HCT116 (cell line): Measurements from ENCODE around the gene CUEDC1. TPM values are rescaled to one million over a fixed set of nuclear protein-coding genes. Genes with fewer than 3 reads are reported as not detected.

Experiments
- ATAC-seq: fragments of 200-7000 bp; cut with Tn5 transposase; 2 replicates; pipeline ENCODE4 v1.9.1; 2020; ENCODE audit warnings: mild to moderate bottlenecking, moderate library complexity
- BruUV-seq: library from RNA; stranded (reverse); fragments of 400-500 nt; replicated peaks from 2 replicates; lab custom pipeline; 2021; lab: Mats Ljungman, UMichigan
- CTCF ChIA-PET: fragments of 300-600 bp; sonication (Branson Sonifier 250); formaldehyde crosslinking; loops from one replicate; lab custom pipeline; 2021; ENCODE audit warnings: antibody characterized with exemption; lab: Charles Lee
- POLR2A ChIA-PET: fragments of 300-600, 350-600 bp; sonication (Branson Sonifier 250); formaldehyde crosslinking; loops from one replicate; lab custom pipeline; 2021; ENCODE audit warnings: antibody characterized with exemption; lab: Charles Lee
- RAD21 ChIA-PET, 2 experiments: fragments of 300-600 bp; sonication (Branson Sonifier 250); formaldehyde crosslinking; loops; one replicate each; lab custom pipeline; 2023; ENCODE audit warnings: low total read pairs in 2 of 2; ENCODE audit not compliant: uncharacterized antibody in 2 of 2, unreplicated experiment in 2 of 2, low non-redundant PET in 1 of 2; lab: Charles Lee
- DNase-seq: peaks from one replicate; pipeline ENCODE4 v3.0.0-alpha.2; 2010; ENCODE audit warnings: low read depth, low spot score
- H2AFZ ChIP-seq: fragments of 200-600 bp; shearing (Covaris generic), sonication (generic); 2 replicates; pipeline ENCODE4 v1.6.1; 2017; ENCODE audit warnings: low read depth, mixed run types, mixed read lengths, antibody characterized with exemption, low read length; ENCODE audit not compliant: poor library complexity, severe bottlenecking
- H3K27ac ChIP-seq: 2 replicates; pipeline ENCODE4 v1.5.1; 2012; ENCODE audit warnings: low read depth, low read length
- H3K27me3 ChIP-seq: fragments of 200-600 bp; sonication (generic); 2 replicates; pipeline ENCODE4 v1.6.1; 2016; ENCODE audit warnings: mixed run types, low read length, mixed read lengths; ENCODE audit not compliant: insufficient read depth
- H3K36me3 ChIP-seq, 2 experiments: fragments of 200-500 bp in 1 of 2; fragments of 200-600 bp in 1 of 2; sonication (Bioruptor generic) in 1 of 2; sonication (generic) in 1 of 2; 2 replicates each; pipeline versions ENCODE4 v1.5.1 to v1.6.1; 2014 to 2016; ENCODE audit warnings: low read length in 2 of 2, inconsistent platforms in 1 of 2, mixed read lengths in 1 of 2, mixed run types in 1 of 2; ENCODE audit not compliant: insufficient read depth in 2 of 2, control insufficient read depth in 1 of 2
- H3K4me1 ChIP-seq, 2 experiments: fragments of 200-600 bp in 1 of 2; sonication (generic) in 1 of 2; 2 replicates each; pipeline versions ENCODE4 v1.5.1 to v1.6.1; 2012 to 2017; ENCODE audit warnings: low read length in 2 of 2, inconsistent platforms in 1 of 2, mild to moderate bottlenecking in 1 of 2, mixed read lengths in 1 of 2, mixed run types in 1 of 2, moderate library complexity in 1 of 2; ENCODE audit not compliant: insufficient read depth in 2 of 2, control insufficient read depth in 1 of 2
- H3K4me2 ChIP-seq: fragments of 200-600 bp; sonication (generic); 2 replicates; pipeline ENCODE4 v1.6.1; 2017; ENCODE audit warnings: mixed run types, low read length, mixed read lengths
- H3K4me3 ChIP-seq, 2 experiments: fragments of 200-600 bp in 1 of 2; sonication (generic) in 1 of 2; replicated peaks in 1 of 2; 2 replicates each; pipeline ENCODE4 v1.5.1; 2011 to 2016; ENCODE audit warnings: low read length in 2 of 2, control low read depth in 1 of 2, low read depth in 1 of 2, mild to moderate bottlenecking in 1 of 2, mixed read lengths in 1 of 2, mixed run types in 1 of 2
- H3K79me2 ChIP-seq: fragments of 200-600 bp; sonication (generic); 2 replicates; pipeline ENCODE4 v1.6.1; 2017; ENCODE audit warnings: mild to moderate bottlenecking, mixed run types, low read length, moderate library complexity, mixed read lengths; ENCODE audit not compliant: insufficient read depth
- H3K9ac ChIP-seq: fragments of 200-600 bp; sonication (generic); 2 replicates; pipeline ENCODE4 v1.6.1; 2016; ENCODE audit warnings: low read length, mixed read lengths
- H3K9me2 ChIP-seq: fragments of 200-600 bp; sonication (generic), shearing (Covaris generic); 2 replicates; pipeline ENCODE4 v1.6.1; 2017; ENCODE audit warnings: mixed run types, mild to moderate bottlenecking, moderate library complexity; ENCODE audit not compliant: insufficient read depth
- H3K9me3 ChIP-seq, 2 experiments: fragments of 200-500 bp in 1 of 2; fragments of 200-600 bp in 1 of 2; sonication (Bioruptor generic) in 1 of 2; sonication (generic) in 1 of 2; 2 replicates each; pipeline ENCODE4 v1.6.1; 2014 to 2017; ENCODE audit warnings: low read length in 2 of 2, mixed read lengths in 2 of 2, inconsistent platforms in 1 of 2, low read depth in 1 of 2, mild to moderate bottlenecking in 1 of 2, mixed run types in 1 of 2, moderate library complexity in 1 of 2; ENCODE audit not compliant: control insufficient read depth in 1 of 2, insufficient read depth in 1 of 2
- H4K20me1 ChIP-seq: fragments of 200-600 bp; sonication (generic), shearing (Covaris generic); 2 replicates; pipeline ENCODE4 v1.6.1; 2017; ENCODE audit warnings: mixed run types, mild to moderate bottlenecking, moderate library complexity; ENCODE audit not compliant: insufficient read depth
- CBX3 ChIP-seq: IDR thresholded peaks from 2 replicates; pipeline ENCODE4 v1.6.1; 2012; ENCODE audit warnings: low read depth
- CEBPB ChIP-seq: IDR thresholded peaks from 2 replicates; pipeline ENCODE4 v1.6.1; 2012; ENCODE audit warnings: low read depth
- EGR1 ChIP-seq: IDR thresholded peaks from 2 replicates; pipeline ENCODE4 v1.6.1; 2012; ENCODE audit warnings: low read depth
- ELF1 ChIP-seq: IDR thresholded peaks from 2 replicates; pipeline ENCODE4 v1.6.1; 2012; ENCODE audit warnings: low read depth, borderline replicate concordance
- EZH2 ChIP-seq: fragments of 200-600 bp; sonication (generic); IDR thresholded peaks from 2 replicates; pipeline ENCODE4 v1.6.1; 2017; ENCODE audit warnings: antibody characterized with exemption, mixed run types
- EZH2phosphoT487 ChIP-seq: fragments of 200-600 bp; IDR thresholded peaks from 2 replicates; pipeline ENCODE4 v1.6.1; 2018; ENCODE audit warnings: antibody characterized with exemption, borderline replicate concordance
- FOSL1 ChIP-seq: IDR thresholded peaks from 2 replicates; pipeline ENCODE4 v1.6.1; 2012; ENCODE audit warnings: low read depth
- POLR2AphosphoS5 ChIP-seq: IDR thresholded peaks from 2 replicates; pipeline ENCODE4 v1.6.1; 2011; ENCODE audit warnings: mild to moderate bottlenecking, low read depth, low read length, moderate library complexity
- SIN3A ChIP-seq: IDR thresholded peaks from 2 replicates; pipeline ENCODE4 v1.6.1; 2012; ENCODE audit warnings: low read depth
- SP1 ChIP-seq: IDR thresholded peaks from 2 replicates; pipeline ENCODE4 v1.6.1; 2012; ENCODE audit warnings: low read depth
- TCF7L2 ChIP-seq: IDR thresholded peaks from 2 replicates; pipeline ENCODE4 v1.7.0; 2011; ENCODE audit warnings: borderline replicate concordance, inconsistent platforms; ENCODE audit not compliant: insufficient read depth, insufficient read length; ENCODE audit errors: extremely low read depth
- YY1 ChIP-seq: IDR thresholded peaks from 2 replicates; pipeline ENCODE4 v1.6.1; 2011; ENCODE audit warnings: low read length, low read depth, moderate library complexity, mild to moderate bottlenecking; ENCODE audit not compliant: insufficient replicate concordance; ENCODE audit errors: extremely low read depth
- ZFX ChIP-seq: fragments of 450-650 bp; IDR thresholded peaks from 2 replicates; pipeline ENCODE4 v1.6.1; 2017
- ZNF274 ChIP-seq: fragments of 200-500 bp; sonication (Bioruptor generic); IDR thresholded peaks from 2 replicates; pipeline ENCODE4 v1.6.1; 2014; ENCODE audit warnings: mild to moderate bottlenecking, low read depth, low read length, inconsistent platforms
- intact Hi-C: fragments of 100-400 bp; cut with micrococcal nuclease; formaldehyde crosslinking; loops from 2 replicates; pipeline ENCODE4 v1.10.0; 2022
- total RNA-seq: library from RNA; stranded (reverse); gene quantifications from one replicate; pipeline ENCODE4 v1.2.1, GENCODE V29; 2021; ENCODE audit not compliant: unreplicated experiment
- TF ChIP-seq, protein P1 (sequence below): IDR thresholded peaks from 2 replicates; pipeline ENCODE4 v1.6.1; 2012; ENCODE audit warnings: low read depth
- TF ChIP-seq, protein P2 (sequence below): IDR thresholded peaks from 2 replicates; pipeline ENCODE4 v1.6.1; 2012

The CUEDC1 gene
- total RNA-seq, 1 experiment from 2014 or later: 60.2 TPM

DNA sequence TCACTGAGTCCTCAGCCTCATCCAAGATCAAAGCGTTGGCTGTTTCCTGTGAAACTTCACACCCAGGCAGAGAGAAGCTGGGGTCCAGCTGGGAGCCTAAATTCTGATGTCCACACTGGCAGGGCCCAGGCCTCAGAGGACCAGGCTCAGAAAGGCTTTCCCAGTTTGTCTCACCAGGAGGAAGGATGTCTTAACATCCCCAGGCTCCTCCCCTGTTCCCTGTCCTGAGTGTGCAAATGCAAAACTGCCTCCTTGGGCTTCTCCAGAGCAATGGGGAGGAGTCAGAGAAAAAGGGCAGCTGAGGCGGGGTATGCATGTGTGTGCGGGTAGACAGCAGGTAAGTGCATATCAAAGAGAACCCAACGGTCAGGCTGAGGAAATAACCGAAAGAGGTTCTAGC is 45.7 kb downstream of the CUEDC1 start:
- TF ChIP-seq TCF7L2 (peak; percentile 37), YY1 (no peak)
- peaks cover 0 to 4% of the 10 kb centered on the region in 2 experiments; a peak in 1 of 4 replicates for H3K36me3 ChIP-seq
- H3K4me3 ChIP-seq: no peak overlapping the region
- ATAC-seq (no peak), DNase-seq (no peak)
- H3K79me2 ChIP-seq: peaks cover 48% of the 10 kb centered on the region
- H3K27me3 ChIP-seq: no peaks in the 10 kb centered on the region
- intact Hi-C loops: no loop called here
- no peak overlapping the region for H3K9ac ChIP-seq
- H3K9me2 ChIP-seq: no peaks in the 10 kb centered on the region
- no peaks in the 10 kb centered on the region for H3K9me3 ChIP-seq
- no peak overlapping the region for H3K4me2 ChIP-seq
- H3K27ac ChIP-seq: no peak overlapping the region
- no peak overlapping the region for H2AFZ ChIP-seq
- ChIA-PET POLR2A (interaction anchor here (1.4 kb wide), 1 partner anchor 10 kb away, joined by 3 read pairs; no protein-coding TSS in a partner anchor), RAD21 (no interaction called here), CTCF (interaction anchor here (1.1 kb wide), 2 partner anchors 17 to 90 kb away, joined by 4 to 6 read pairs; no protein-coding TSS in a partner anchor)
- H3K4me1 ChIP-seq: peaks cover 60 to 90% of the 10 kb centered on the region in 2 experiments
- no TSS peak for BruUV-seq
- no peaks in the 10 kb centered on the region for H4K20me1 ChIP-seq

DNA sequence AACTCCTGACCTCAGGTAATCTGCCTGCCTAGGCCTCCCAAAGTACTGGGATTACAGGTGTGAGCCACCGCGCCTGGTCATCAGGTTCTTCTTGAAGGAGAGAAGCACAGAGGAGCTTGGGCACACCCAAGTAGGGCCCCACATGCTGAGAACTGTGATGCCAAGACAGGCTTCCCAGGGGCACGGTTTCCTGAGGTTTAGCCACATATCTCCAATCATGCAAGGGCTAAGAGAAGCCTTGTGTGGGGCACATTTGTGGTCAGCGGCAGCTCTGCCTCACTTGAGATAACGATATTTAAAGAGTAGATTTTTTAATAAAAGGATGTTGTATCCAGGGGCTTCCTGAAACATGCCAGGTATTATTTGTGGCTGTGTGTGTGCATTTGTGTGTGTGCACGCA is 46.9 kb downstream of the CUEDC1 start:
- TF ChIP-seq YY1 (no peak), ZNF274 (no peak), CBX3 (no peak), CEBPB (no peak), TCF7L2 (no peak), SP1 (no peak), EGR1 (no peak), SIN3A (no peak), EZH2 (no peak), FOSL1 (no peak), ZFX (no peak), EZH2phosphoT487 (no peak), ELF1 (no peak), POLR2AphosphoS5 (no peak)
- TF ChIP-seq, protein P1, sequence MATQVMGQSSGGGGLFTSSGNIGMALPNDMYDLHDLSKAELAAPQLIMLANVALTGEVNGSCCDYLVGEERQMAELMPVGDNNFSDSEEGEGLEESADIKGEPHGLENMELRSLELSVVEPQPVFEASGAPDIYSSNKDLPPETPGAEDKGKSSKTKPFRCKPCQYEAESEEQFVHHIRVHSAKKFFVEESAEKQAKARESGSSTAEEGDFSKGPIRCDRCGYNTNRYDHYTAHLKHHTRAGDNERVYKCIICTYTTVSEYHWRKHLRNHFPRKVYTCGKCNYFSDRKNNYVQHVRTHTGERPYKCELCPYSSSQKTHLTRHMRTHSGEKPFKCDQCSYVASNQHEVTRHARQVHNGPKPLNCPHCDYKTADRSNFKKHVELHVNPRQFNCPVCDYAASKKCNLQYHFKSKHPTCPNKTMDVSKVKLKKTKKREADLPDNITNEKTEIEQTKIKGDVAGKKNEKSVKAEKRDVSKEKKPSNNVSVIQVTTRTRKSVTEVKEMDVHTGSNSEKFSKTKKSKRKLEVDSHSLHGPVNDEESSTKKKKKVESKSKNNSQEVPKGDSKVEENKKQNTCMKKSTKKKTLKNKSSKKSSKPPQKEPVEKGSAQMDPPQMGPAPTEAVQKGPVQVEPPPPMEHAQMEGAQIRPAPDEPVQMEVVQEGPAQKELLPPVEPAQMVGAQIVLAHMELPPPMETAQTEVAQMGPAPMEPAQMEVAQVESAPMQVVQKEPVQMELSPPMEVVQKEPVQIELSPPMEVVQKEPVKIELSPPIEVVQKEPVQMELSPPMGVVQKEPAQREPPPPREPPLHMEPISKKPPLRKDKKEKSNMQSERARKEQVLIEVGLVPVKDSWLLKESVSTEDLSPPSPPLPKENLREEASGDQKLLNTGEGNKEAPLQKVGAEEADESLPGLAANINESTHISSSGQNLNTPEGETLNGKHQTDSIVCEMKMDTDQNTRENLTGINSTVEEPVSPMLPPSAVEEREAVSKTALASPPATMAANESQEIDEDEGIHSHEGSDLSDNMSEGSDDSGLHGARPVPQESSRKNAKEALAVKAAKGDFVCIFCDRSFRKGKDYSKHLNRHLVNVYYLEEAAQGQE: no peak
- TF ChIP-seq, protein P2, sequence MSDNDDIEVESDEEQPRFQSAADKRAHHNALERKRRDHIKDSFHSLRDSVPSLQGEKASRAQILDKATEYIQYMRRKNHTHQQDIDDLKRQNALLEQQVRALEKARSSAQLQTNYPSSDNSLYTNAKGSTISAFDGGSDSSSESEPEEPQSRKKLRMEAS: no peak
- ChIA-PET CTCF (interaction anchor here (1.1 kb wide), 1 partner anchor 10 kb away, joined by 4 read pairs; no protein-coding TSS in a partner anchor), RAD21 (interaction anchor here in 1 of 2 experiments (0.7 kb wide), 1 partner anchor 979 kb away, joined by 4 read pairs; no protein-coding TSS in a partner anchor), POLR2A (interaction anchor here (0.7 kb wide), 1 partner anchor 91 kb away, joined by 3 read pairs; no protein-coding TSS in a partner anchor)
- Histone ChIP-seq H3K27ac (no peak overlapping the region), H3K27me3 (no peaks in the 10 kb centered on the region), H2AFZ (no peak overlapping the region), H3K36me3 (peaks cover 0 to 4% of the 10 kb centered on the region in 2 experiments; a peak in 1 of 4 replicates), H3K4me2 (no peak overlapping the region), H3K4me1 (peaks cover 60 to 90% of the 10 kb centered on the region in 2 experiments), H3K79me2 (peaks cover 45% of the 10 kb centered on the region), H4K20me1 (no peaks in the 10 kb centered on the region), H3K9me2 (no peaks in the 10 kb centered on the region), H3K4me3 (no peak overlapping the region), H3K9me3 (no peaks in the 10 kb centered on the region), H3K9ac (no peak overlapping the region)
- BruUV-seq: no TSS peak
- ATAC-seq (no peak), DNase-seq (no peak)
- intact Hi-C loops: no loop called here
